HG02884 (cell line): ENCODE data around the gene ZMYM1.
"Not testable (repeated sequence)": the region's sequence is repeated elsewhere in the genome, so short reads cannot be mapped to it uniquely, and the experiment has no call there.

Source experiments
- ATAC-seq: cut with Tn5 transposase; IDR thresholded peaks from one replicate; pipeline ENCODE4 v1.9.1; 2021; ENCODE audit warnings: mild to moderate bottlenecking, moderate library complexity; ENCODE audit not compliant: unreplicated experiment

The ZMYM1 gene

GRCh38 chr1:35073265-35073811 is 5.8 kb upstream of the ZMYM1 start:
- ATAC-seq: no peak

DNA sequence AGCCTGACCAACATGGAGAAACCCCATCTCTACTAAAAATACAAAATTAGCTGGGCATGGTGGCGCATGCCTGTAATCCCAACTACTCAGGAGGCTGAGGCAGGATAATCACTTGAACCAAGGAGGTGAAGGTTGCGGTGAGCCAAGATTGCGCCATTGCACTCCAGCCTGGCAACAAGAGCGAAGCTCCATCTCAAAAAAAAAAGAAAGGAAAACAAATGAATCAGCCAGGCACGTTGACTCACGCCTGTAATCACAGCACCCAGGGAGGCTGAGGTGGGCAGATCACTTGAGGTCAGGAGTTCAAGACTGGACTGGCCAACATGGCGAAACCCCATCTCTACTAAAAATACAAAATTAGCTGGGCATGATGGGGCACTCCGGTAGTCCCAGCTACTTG is 2.8 kb upstream of the ZMYM1 start:
- not testable (repeated sequence) for ATAC-seq

GRCh38 chr1:35080171-35080854 is 1.1 kb downstream of the ZMYM1 start:
- ATAC-seq: no peak

DNA sequence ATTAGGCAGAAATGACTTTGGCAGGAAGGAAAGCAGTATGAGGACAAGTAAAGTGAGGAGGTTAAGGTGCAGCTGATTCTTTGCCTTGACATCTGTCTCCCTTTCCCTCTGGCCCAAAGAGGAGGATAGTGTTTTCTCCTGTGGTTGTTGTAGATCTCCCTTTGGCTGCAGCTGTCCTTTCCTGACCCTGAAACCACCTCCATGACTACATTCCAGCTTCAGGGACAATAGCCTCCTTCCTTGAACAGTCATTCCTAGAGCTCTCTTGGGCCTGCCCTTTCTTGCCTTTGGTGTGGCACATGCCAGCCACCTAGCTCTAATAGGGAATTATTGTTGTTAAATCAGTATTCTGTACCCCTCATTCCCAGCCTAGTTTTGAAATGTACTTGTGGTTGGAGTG is 6.2 kb downstream of the ZMYM1 start:
- no peak for ATAC-seq

DNA sequence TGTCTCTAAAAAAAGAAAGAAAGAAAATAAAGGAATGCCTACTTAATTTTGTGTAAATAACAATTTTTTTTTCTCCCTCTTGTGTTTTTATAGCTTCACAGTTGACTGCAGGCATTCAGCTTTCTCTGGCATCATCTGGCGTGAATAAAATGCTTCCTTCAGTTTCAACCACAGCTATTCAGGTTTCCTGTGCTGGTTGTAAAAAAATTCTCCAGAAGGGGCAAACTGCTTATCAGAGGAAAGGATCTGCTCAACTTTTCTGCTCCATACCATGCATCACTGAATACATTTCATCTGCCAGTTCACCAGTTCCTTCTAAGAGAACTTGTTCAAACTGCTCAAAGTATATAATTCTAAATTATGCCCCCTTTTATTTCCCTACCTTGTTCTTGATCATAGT is 18.0 kb downstream of the ZMYM1 start:
- no peak for ATAC-seq

- ATAC-seq: no peak
Observed at GRCh38 chr1:35111106-35111505, 31.9 kb downstream of the ZMYM1 start.

- no peak for ATAC-seq
Observed at GRCh38 chr1:35112668-35113067, 33.5 kb downstream of the ZMYM1 start.

GRCh38 chr1:35115459-35116383 is 36.5 kb downstream of the ZMYM1 start:
- ATAC-seq: no peak

DNA sequence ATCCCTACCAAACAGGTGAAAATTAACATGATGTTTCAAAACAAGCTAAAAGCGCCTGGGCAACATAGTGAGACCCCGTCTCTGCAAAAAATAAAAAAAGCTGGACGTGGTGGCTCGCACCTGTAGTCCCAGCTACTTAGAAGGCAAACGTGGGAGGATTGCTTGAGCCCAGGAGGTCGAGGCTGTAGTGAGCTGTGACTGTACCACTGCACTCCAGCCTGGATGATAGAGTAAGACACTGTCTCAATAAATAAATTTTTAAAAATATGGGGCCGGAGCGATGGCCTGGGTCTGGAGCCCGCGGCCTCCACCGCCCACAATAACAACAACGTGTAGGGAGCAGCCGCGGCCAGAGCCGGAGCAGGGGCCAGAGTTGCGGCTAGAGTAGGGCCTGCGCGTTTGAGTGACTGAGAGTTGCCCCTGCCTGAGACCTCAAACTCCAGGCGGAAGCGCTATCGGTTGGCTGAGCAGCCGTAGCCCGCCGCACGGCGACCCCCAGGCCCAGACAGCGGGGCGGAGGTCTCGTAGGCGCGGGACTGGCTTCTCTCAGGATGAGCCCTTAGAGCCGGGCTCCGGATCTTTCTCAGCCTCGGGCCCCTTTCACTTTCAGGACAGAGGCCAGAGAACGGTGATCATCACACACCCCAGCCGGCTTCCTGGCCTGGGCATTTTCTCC is 41.4 kb downstream of the ZMYM1 start:
- no peak for ATAC-seq

DNA sequence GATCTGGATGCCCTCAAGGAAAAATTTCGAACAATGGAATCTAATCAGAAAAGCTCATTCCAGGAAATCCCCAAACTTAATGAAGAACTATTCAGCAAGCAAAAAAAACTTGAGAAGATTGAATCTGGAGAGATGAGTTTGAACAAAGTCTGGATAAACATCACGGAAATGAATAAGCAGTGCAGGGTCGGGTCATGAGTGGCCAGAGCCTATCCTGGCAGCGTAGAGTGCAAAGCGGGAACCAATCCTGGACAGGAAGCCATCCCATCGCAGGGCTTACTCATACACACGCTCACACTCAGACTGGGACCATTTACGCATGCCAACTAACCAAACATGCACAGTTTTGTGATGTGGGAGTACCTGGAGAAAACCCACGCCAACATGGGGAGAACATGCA is 43.1 kb downstream of the ZMYM1 start:
- ATAC-seq: no peak

- no peak for ATAC-seq
Observed at GRCh38 chr1:35126546-35126945, 47.4 kb downstream of the ZMYM1 start.

DNA sequence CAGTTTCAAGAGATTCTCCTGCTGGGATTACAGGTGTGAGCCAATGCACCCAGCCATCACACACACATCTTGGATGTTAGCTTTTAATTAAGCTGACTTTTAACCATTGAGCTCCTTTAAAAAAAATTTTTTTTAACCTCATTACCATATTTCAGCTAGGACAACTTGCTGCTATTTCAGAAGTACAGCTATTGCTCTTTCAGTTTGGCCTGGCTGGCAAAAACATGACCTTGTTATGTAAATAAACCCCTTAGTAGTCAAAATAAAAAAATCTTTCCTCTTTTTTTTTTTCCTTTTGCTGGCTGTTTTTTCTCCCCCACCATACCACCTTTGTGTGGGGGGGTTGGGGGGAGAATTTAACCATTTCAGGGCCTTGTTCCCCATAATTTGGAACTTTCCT is 49.9 kb downstream of the ZMYM1 start:
- no peak for ATAC-seq

- ATAC-seq: no peak
Observed at GRCh38 chr1:35136780-35137179, 57.6 kb downstream of the ZMYM1 start.

DNA sequence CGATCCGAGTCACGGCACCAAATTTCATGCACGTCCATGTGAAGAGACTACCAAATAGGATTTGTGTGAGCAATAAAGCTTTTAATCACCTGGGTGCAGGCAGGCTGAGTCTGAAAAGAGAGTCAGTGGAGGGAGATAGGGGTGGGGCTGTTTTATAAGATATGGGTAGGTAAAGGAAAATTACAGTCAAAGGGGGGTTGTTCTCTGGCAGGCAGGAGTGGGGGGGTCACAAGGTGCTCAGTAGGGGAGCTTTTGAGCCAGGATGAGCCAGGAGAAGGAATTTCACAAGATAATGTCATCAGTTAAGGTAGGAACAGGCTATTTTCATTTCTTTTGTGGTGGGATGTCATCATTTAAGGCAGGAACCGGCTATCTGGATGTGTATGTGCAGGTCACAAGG is 58.4 kb downstream of the ZMYM1 start:
- ATAC-seq: not testable (repeated sequence)

- ATAC-seq: not testable (repeated sequence)
Observed at GRCh38 chr1:35142294-35142693, 63.1 kb downstream of the ZMYM1 start.

GRCh38 chr1:35142728-35143127 is 63.5 kb downstream of the ZMYM1 start:
- ATAC-seq: not testable (repeated sequence)

- ATAC-seq: no peak
Observed at GRCh38 chr1:35143737-35144508, 64.7 kb downstream of the ZMYM1 start.

GRCh38 chr1:35145892-35146549 is 66.8 kb downstream of the ZMYM1 start:
- ATAC-seq: not testable (repeated sequence)

GRCh38 chr1:35151220-35151619 is 72.0 kb downstream of the ZMYM1 start:
- ATAC-seq: no peak

DNA sequence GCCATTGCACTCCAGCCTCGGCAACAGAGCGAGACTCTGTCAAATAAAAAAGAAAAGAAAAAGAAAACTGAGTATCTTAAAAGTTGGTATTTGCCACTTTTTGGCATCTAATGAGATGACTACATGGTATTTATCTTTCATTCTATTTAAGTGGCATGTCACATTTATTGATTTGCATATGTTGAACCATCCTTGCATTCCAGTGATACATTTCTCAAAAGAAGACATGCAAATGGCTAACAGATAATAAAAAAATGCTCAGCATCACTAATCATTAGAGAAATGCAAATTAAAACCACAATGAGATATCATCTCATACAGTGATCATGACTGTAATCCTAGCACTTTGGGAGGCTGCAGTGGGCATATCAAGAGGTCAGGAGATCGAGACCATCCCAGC is 85.7 kb downstream of the ZMYM1 start:
- ATAC-seq: no peak
